Measurements from ENCODE around the gene IRGQ.
"Not testable (repeated sequence)": the region's sequence is repeated elsewhere in the genome, so short reads cannot be mapped to it uniquely, and the experiment has no call there.

IRGQ gene

DNA sequence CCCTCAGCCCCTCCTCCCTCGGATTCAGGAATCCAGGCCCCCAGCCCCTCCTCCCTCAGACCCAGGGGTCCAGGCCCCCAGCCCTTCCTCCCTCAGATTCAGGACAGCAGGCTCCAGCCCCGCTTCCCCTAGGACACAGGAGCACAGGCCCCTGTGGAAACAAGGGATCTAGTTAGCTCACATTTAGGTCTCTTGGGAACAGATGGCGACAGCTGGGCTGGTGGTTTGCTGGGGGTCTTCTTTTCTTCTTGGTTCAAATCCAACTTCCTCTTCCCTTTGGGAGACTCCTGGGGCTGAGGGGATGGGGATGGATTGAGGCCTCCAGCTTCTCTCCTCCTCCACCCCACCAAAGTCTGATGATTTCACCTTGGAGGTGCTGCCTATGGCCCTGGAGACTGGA is 43.3 kb downstream of the IRGQ start:
- TF ChIP-seq, protein P1, sequence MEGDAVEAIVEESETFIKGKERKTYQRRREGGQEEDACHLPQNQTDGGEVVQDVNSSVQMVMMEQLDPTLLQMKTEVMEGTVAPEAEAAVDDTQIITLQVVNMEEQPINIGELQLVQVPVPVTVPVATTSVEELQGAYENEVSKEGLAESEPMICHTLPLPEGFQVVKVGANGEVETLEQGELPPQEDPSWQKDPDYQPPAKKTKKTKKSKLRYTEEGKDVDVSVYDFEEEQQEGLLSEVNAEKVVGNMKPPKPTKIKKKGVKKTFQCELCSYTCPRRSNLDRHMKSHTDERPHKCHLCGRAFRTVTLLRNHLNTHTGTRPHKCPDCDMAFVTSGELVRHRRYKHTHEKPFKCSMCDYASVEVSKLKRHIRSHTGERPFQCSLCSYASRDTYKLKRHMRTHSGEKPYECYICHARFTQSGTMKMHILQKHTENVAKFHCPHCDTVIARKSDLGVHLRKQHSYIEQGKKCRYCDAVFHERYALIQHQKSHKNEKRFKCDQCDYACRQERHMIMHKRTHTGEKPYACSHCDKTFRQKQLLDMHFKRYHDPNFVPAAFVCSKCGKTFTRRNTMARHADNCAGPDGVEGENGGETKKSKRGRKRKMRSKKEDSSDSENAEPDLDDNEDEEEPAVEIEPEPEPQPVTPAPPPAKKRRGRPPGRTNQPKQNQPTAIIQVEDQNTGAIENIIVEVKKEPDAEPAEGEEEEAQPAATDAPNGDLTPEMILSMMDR (IDR thresholded peaks at IDR 0.05; ENCODE audit: control insufficient read depth, extremely low read depth, insufficient read depth) = no peak
- H3K4me3 ChIP-seq (ENCODE audit: low read depth, low read length) = no peak overlapping the region
- no peak for DNase-seq (ENCODE audit: low read depth)

DNA sequence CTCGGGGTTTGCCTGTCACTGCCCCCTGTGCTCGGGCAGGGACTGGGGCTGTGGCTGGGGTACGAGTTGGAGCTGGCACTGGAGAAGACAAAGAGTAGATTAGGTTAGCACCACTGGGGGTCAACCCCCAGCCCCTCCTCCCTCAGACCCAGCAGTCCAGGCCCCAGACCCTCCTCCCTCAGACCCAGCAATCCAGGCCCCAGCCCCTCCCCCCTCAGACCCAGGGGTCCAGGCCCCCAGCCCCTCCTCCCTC is 43.8 kb downstream of the IRGQ start:
- H3K4me3 ChIP-seq (ENCODE audit: low read depth, low read length) = no peak overlapping the region
- no peak for DNase-seq (ENCODE audit: low read depth)
- TF ChIP-seq, protein P1 (IDR thresholded peaks at IDR 0.05; ENCODE audit: control insufficient read depth, extremely low read depth, insufficient read depth) = no peak

DNA sequence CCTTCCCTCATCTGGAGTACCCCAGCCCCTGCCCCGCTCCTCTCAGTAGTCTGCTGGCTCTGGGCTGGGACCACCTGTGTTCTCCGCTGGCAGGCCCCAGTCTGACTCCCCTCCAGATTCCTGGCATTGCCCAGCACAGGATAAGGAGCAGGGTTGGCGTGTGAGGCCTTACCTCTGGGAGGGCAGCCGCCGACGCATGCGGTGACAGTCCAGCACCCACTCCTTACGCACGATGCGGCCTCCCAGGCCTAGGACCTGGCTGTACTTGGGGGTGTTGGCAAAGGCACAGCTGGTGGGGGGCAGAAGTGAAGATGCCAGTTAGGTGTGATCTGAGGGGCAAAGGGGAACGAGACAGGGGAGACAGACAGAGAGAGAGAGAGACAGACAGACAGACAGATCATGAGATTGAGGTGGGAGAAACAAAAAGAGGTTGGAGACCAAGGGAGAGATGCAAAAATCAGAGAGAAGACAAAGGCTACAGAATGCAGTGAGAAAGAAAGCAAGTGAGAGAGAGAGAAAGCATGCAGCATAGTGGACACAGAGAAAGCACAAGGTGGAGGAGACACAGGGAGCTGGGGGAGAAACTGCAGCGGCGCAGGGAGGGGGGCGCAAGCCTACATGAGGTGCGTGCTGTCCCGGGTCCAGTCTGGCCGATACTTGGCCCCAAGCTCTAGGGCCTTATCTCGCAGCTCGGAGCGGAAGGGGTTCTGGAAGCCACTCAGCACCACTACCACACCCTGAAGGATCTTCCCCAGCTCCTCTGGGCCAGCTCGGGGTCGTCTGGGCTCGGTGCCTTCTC is 44.3 kb downstream of the IRGQ start:
- H3K4me3 ChIP-seq (ENCODE audit: low read depth, low read length) = no peak overlapping the region
- DNase-seq (ENCODE audit: low read depth) = no peak
- TF ChIP-seq, protein P1 (IDR thresholded peaks at IDR 0.05; ENCODE audit: control insufficient read depth, extremely low read depth, insufficient read depth) = no peak

DNA sequence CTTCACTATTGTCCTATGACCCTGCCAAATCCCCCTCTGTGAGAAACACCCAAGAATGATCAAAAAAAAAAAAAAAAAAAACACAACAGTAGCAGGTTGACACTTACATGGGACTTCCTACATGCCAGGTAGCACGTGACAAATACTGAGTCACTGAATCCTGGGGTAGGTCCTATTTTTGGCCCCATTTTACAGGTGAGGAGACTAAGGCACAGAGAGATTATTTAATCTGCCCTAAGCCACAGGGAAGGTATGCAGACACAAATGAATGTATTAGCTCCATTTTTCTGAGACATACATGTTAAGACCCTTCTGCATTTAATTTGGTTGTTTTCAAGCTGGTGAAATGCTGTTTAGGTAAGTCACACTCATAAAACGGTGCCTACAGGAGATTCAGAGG is 47.2 kb downstream of the IRGQ start:
- DNase-seq (ENCODE audit: low read depth) = no peak
- TF ChIP-seq, protein P1 (IDR thresholded peaks at IDR 0.05; ENCODE audit: control insufficient read depth, extremely low read depth, insufficient read depth) = no peak
- no peak overlapping the region for H3K4me3 ChIP-seq (ENCODE audit: low read depth, low read length)

DNA sequence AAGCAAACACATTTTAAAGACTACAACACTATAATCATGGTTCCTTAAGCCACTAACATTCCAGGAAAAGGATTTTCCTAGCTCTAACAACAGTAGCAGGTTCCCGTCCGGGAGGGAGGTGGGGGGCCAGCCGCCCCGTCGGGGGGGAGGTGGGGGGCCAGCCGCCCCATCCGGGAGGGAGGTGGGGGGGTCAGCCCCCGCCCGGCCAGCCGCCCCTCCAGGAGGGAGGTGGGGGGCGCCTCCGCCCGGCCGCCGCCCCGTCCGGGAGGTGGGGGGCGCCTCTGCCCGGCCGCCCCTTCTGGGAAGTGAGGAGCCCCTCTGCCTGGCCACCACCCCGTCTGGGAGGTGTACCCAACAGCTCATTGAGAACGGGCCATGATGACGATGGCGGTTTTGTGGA is 48.0 kb downstream of the IRGQ start:
- DNase-seq (ENCODE audit: low read depth); H3K4me3 ChIP-seq (ENCODE audit: low read depth, low read length): not testable (repeated sequence)

DNA sequence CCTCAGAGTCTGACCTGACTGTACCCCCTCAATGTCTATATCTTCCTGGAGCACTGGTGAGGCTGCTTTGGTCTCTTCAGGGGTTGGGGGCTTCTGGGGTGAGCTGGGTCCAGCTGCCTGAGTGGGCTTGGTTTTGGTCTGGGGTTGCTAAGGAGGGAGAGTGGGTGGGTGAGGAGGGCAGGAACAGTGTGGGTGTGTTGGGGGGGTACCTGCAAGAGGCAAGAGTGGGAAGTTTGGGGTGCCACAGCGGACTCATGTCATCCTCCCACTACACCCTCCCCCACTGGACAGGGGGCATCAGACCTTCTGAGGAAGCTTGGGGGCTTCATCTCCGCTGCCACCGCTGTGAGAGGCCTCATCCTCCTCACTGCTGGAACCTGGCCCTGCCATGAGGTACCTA is 49.4 kb downstream of the IRGQ start:
- DNase-seq (ENCODE audit: low read depth) = no peak
- TF ChIP-seq, protein P1 (IDR thresholded peaks at IDR 0.05; ENCODE audit: control insufficient read depth, extremely low read depth, insufficient read depth) = no peak

DNA sequence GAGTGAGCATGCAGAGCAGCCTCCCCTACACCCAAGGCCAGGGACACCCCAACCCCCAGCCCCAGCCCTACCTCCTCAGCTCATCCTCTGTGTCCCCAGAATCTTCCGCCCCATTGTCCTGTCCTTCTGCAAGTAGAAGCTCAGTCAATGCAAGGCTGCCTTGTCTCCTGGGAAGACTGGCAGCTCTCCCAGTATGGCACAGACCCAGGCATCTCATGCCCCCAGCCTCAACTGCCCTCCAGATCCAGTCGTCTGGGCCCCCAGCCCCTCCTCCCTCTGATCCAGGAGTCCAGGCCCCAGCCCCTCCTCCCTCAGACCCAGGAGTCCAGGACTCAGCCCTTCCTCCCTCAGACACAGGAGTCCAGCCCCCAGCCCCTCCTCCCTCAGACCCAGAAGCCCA is 50.0 kb downstream of the IRGQ start:
- no peak for DNase-seq (ENCODE audit: low read depth)
- TF ChIP-seq, protein P1 (IDR thresholded peaks at IDR 0.05; ENCODE audit: control insufficient read depth, extremely low read depth, insufficient read depth) = no peak
- H3K4me3 ChIP-seq (ENCODE audit: low read depth, low read length) = no peak overlapping the region

More for the DNA sequence above, 49.4 kb downstream of the IRGQ start:
- H3K4me3 ChIP-seq (ENCODE audit: low read depth, low read length) = no peak overlapping the region

All from LNCaP clone FGC (cell line).